Body of pancreas (tissue), 4 donors: ENCODE results near the gene GTF2A2. TPM values are rescaled to one million over a fixed set of nuclear protein-coding genes. Genes with fewer than 3 reads are reported as not detected.

Experiments used
- ATAC-seq: fragments of 150-250 bp; one replicate; pipeline ENCODE4 v1.9.1; 2016
- DNase-seq, 4 donors: peaks; one replicate each; pipeline ENCODE4 v3.0.0-alpha.2; 2019
- H3K27ac ChIP-seq, 4 donors: fragments of 200-600 bp; sonication (generic); 1 replicate in 3 of 4; 2 replicates in 1 of 4; pipeline versions ENCODE4 v1.5.1 to v1.6.1; 2016 to 2019; ENCODE audit warnings: mild to moderate bottlenecking in 1 of 4, mixed read lengths in 1 of 4, moderate library complexity in 1 of 4
- H3K27me3 ChIP-seq, 2 donors: fragments of 200-600 bp; sonication (generic); one replicate each; pipeline ENCODE4 v1.6.0; 2016; ENCODE audit warnings: mild to moderate bottlenecking in 1 of 2
- H3K36me3 ChIP-seq, 2 donors: fragments of 200-600 bp; sonication (generic); replicated peaks in 1 of 2; 2 replicates each; pipeline ENCODE4 v1.5.1; 2016; ENCODE audit warnings: low read depth in 2 of 2; ENCODE audit not compliant: insufficient read depth in 1 of 2
- H3K4me1 ChIP-seq: fragments of 200-600 bp; sonication (generic); one replicate; pipeline ENCODE4 v1.6.0; 2016
- H3K4me3 ChIP-seq, 2 donors: fragments of 200-600 bp; sonication (generic); 1 replicate in 1 of 2; 2 replicates in 1 of 2; pipeline ENCODE4 v1.5.1; 2016 to 2019
- H3K9me3 ChIP-seq, 3 donors: fragments of 200-600 bp; sonication (generic); 1 replicate in 2 of 3; 2 replicates in 1 of 3; pipeline ENCODE4 v1.5.1; 2016
- CTCF ChIP-seq, 7 experiments: fragments of 450-650 bp in 4 of 7; fragments of 200-600 bp in 3 of 7; sonication (generic) in 3 of 7; IDR thresholded peaks; one replicate each; pipeline ENCODE4 v1.5.1; 2016 to 2019; ENCODE audit warnings: antibody characterized with exemption in 7 of 7
- POLR2A ChIP-seq, 3 donors: fragments of 450-650 bp; IDR thresholded peaks; one replicate each; pipeline ENCODE4 v1.6.1; 2016; ENCODE audit warnings: antibody characterized with exemption in 3 of 3, mild to moderate bottlenecking in 2 of 3
- WGBS, 2 donors: methylation state at CpG; one replicate each; pipeline ENCODE4 v1.1.5; 2017; 5-methylcytosine and 5-hydroxymethylcytosine counted together
- intact Hi-C: fragments of 100-400 bp; cut with DNase I; formaldehyde crosslinking; loops from one replicate; pipeline ENCODE4 v1.15.1; 2023
- total RNA-seq, 2 donors: library from RNA; depleted of rRNA; stranded (reverse); fragments of >200 nt; gene quantifications; one replicate each; pipeline ENCODE4 v1.1.0, GENCODE V29; 2016

Gene GTF2A2
- total RNA-seq, 2 donors from 2014 or later: 9.1 to 10.2 TPM

DNA sequence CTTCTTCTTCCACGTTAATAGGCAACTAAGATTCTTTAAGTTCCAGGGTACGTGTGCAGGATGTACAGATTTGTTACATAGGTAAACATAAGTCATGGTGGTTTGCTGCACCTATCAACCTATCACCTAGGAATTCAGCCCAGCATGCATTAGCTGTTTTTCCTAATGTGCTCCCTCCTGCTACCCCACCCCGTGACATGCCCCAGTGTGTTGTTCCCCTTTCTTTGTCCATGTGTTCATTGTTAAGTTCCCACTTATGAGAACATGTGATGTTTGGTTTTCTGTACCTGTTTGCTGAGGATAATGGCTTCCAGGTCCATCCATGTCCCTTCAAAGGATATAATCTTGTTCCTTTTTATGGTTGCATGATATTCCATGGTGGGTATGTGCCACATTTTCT, 21.1 kb downstream of the GTF2A2 start:
- Histone ChIP-seq H3K9me3 (no peaks in the 10 kb centered on the region), H3K4me3 (no peak overlapping the region), H3K27me3 (no peaks in the 10 kb centered on the region), H3K36me3 (peaks cover 0 to 2% of the 10 kb centered on the region in 2 donors), H3K4me1 (no peaks in the 10 kb centered on the region), H3K27ac (no peak overlapping the region)
- intact Hi-C loops: no loop called here
- WGBS, 2 donors: 85 to 97% methylated on average over 3 of the region's 3 CpGs
- no peak for DNase-seq
- no peak for TF ChIP-seq POLR2A (IDR thresholded peaks at IDR 0.05)
- TF ChIP-seq CTCF (IDR thresholded peaks at IDR 0.05): no peak
- ATAC-seq: no peak

GRCh38 chr15:59632714-59633113, 24.6 kb downstream of the GTF2A2 start:
- H3K9me3 ChIP-seq: no peaks in the 10 kb centered on the region
- intact Hi-C loops: no loop called here
- ATAC-seq (no peak), DNase-seq (no peak)
- H3K27me3 ChIP-seq: no peaks in the 10 kb centered on the region
- TF ChIP-seq CTCF (IDR thresholded peaks at IDR 0.05) (no peak), POLR2A (IDR thresholded peaks at IDR 0.05) (no peak)
- 50 to 61% methylated on average over 4 of the region's 4 CpGs for WGBS, 2 donors
- H3K36me3 ChIP-seq: no peaks in the 10 kb centered on the region
- H3K4me3 ChIP-seq: no peak overlapping the region
- H3K27ac ChIP-seq: no peak overlapping the region
- no peaks in the 10 kb centered on the region for H3K4me1 ChIP-seq

DNA sequence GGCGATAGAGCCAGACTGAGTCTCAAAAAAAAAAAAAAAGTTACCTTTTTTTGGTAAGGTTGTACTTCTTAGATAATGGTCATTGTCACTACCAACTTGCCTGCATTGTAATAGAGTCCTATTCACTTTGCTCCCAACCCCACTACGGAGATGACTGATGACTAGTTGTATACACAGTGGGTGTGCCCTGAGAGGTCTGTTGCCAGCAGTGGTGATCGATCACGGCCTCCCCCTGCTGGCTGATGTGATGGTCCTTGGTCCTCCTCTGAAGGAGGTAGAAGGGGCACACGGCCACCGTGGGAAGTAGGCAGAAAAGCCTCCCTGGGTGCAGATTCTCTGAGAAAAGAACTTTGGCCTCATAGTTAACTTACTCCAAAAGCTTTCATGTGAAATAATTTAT, 35.0 kb downstream of the GTF2A2 start:
- Histone ChIP-seq H3K4me1 (no peaks in the 10 kb centered on the region), H3K27ac (no peak overlapping the region), H3K27me3 (no peaks in the 10 kb centered on the region), H3K36me3 (no peaks in the 10 kb centered on the region), H3K9me3 (no peaks in the 10 kb centered on the region), H3K4me3 (no peak overlapping the region)
- ATAC-seq (no peak), DNase-seq (peak; percentile 17 to 48 (median 30))
- TF ChIP-seq POLR2A (IDR thresholded peaks at IDR 0.05): no peak
- TF ChIP-seq CTCF (IDR thresholded peaks at IDR 0.05): peak in 4 of 7 experiments; percentile 8 to 33 (median 22)
- intact Hi-C loops: no loop called here
- WGBS, 2 donors: 28 to 30% methylated on average over 6 of the region's 6 CpGs

GRCh38 chr15:59618406-59618805, 38.9 kb downstream of the GTF2A2 start:
- Histone ChIP-seq H3K27ac (no peak overlapping the region), H3K36me3 (no peaks in the 10 kb centered on the region), H3K4me1 (no peaks in the 10 kb centered on the region), H3K4me3 (no peak overlapping the region), H3K27me3 (no peaks in the 10 kb centered on the region), H3K9me3 (no peaks in the 10 kb centered on the region)
- DNase-seq: no peak
- no peak for ATAC-seq
- WGBS, 2 donors: 57 to 58% methylated on average over 4 of the region's 4 CpGs
- intact Hi-C loops: no loop called here
- TF ChIP-seq CTCF (IDR thresholded peaks at IDR 0.05): no peak
- no peak for TF ChIP-seq POLR2A (IDR thresholded peaks at IDR 0.05)

DNA sequence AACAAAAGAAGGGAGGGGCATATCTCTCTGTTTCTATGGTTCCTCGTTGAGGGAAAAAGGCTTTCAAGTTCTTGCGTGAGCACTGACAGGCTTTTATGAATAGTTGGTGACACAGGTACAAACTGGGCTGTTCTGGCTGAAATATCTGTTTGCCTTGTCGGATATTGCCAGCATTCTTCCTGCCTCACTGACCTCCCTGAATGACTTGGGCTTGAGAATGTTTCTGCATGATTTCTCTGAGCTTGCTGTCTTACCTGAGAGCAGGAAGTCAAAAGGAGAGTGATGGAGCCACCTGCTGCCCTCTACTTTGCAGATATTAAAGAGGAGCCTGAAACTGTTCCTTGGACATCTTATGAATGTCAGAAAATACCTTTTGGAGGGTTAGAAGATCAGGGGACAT, 40.9 kb downstream of the GTF2A2 start:
- Histone ChIP-seq H3K27ac (no peak overlapping the region), H3K4me1 (peaks cover 7% of the 10 kb centered on the region), H3K9me3 (no peaks in the 10 kb centered on the region), H3K36me3 (no peaks in the 10 kb centered on the region), H3K4me3 (no peak overlapping the region), H3K27me3 (no peaks in the 10 kb centered on the region)
- peak in 2 of 4 donors; percentile 8 to 21 for DNase-seq
- no peak for ATAC-seq
- TF ChIP-seq CTCF (IDR thresholded peaks at IDR 0.05) (peak in 4 of 7 experiments; percentile 13 to 34 (median 22)), POLR2A (IDR thresholded peaks at IDR 0.05) (no peak)
- intact Hi-C loops: no loop called here
- WGBS, 2 donors: 12 to 29% methylated on average over 2 to 3 of the region's 3 CpGs
